Colonic mucosa (tissue), 4 donors: ENCODE measurements around the gene CHRNB1. TPM values are rescaled to one million over a fixed set of nuclear protein-coding genes. Genes with fewer than 3 reads are reported as not detected.

Experiments used
- DNase-seq: peaks from one replicate; pipeline ENCODE4 v3.0.0-alpha.2; 2020
- H3K27ac ChIP-seq: fragments of 200-600 bp; one replicate; pipeline ENCODE4 v1.8.0; 2021
- H3K27me3 ChIP-seq: fragments of 200-600 bp; one replicate; pipeline ENCODE4 v1.8.0; 2021
- H3K36me3 ChIP-seq: fragments of 200-600 bp; one replicate; pipeline ENCODE4 v1.8.0; 2021
- H3K4me1 ChIP-seq: fragments of 200-600 bp; one replicate; pipeline ENCODE4 v1.8.0; 2021; ENCODE audit warnings: mild to moderate bottlenecking
- H3K4me3 ChIP-seq: fragments of 200-600 bp; one replicate; pipeline ENCODE4 v1.8.0; 2021
- H3K9ac ChIP-seq, 2 donors: one replicate each; pipeline ENCODE4 v1.7.0; 2013; ENCODE audit warnings: control low read depth in 2 of 2, low read depth in 2 of 2, low read length in 2 of 2
- H3K9me3 ChIP-seq: fragments of 200-600 bp; one replicate; pipeline ENCODE4 v1.8.0; 2021
- intact Hi-C: fragments of 100-400 bp; cut with DNase I; formaldehyde crosslinking; loops from one replicate; pipeline ENCODE4 v1.14.1; 2022
- total RNA-seq, 2 donors: library from RNA; stranded (reverse); fragmentation: NEBNext Ultra II Directional in 1 of 2; extraction: Animal tissue kit (Norgen Biotek cat#: 25700) in 1 of 2; gene quantifications; one replicate each; pipeline ENCODE4 v1.2.1, GENCODE V29; 2021
- TF ChIP-seq, protein P1 (sequence below): fragments of 200-600 bp; IDR thresholded peaks from one replicate; pipeline ENCODE4 v1.8.0; 2022; ENCODE audit warnings: antibody characterized with exemption, mild to moderate bottlenecking
- donor health status: healthy.
- donor health status: DM: no; HTN: no; CAD: no.
- donor health status: DM: no; HTN: no; CAD: no.

The CHRNB1 gene
- total RNA-seq, 2 donors from 2014 or later = 4.3 to 6.1 TPM

DNA sequence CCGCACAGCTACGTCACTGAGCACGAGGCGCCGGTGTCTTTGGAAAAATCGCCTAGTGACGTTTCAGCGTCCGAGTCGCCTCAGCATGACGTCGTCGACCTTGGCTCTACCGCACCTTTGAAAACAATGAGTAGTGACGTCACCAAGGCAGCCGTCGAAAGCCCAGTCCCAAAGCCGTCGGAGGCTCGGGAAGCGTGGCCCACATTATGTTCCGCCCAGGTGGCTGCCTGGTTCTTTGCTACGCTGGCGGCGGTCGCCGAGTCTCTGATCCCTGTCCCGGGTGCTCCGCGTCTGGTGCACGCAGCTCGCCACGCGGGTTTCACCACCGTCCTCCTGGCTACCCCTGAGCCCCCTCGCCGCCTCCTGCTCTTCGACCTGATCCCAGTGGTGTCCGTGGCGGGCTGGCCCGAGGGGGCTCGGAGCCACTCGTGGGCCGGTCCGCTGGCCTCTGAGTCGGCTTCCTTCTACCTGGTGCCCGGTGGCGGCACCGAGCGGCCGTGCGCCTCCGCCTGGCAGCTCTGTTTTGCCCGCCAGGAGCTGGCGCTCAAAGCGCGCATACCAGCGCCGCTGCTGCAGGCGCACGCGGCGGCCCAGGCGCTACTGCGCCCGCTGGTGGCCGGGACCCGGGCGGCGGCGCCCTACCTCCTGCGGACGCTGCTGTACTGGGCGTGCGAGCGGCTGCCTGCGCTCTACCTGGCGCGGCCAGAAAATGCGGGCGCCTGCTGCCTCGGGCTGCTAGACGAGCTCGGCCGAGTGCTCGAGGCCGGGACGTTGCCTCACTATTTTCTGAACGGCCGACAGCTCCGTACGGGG is 8.1 kb upstream of the CHRNB1 start:
- peaks cover 38% of the 10 kb centered on the region for H3K27me3 ChIP-seq
- peaks cover 18% of the 10 kb centered on the region for H3K4me1 ChIP-seq
- peak overlapping the region; percentile 91 for H3K27ac ChIP-seq
- no peaks in the 10 kb centered on the region for H3K9me3 ChIP-seq
- H3K36me3 ChIP-seq = no peaks in the 10 kb centered on the region
- peak; percentile 80 for DNase-seq
- TF ChIP-seq, protein P1, sequence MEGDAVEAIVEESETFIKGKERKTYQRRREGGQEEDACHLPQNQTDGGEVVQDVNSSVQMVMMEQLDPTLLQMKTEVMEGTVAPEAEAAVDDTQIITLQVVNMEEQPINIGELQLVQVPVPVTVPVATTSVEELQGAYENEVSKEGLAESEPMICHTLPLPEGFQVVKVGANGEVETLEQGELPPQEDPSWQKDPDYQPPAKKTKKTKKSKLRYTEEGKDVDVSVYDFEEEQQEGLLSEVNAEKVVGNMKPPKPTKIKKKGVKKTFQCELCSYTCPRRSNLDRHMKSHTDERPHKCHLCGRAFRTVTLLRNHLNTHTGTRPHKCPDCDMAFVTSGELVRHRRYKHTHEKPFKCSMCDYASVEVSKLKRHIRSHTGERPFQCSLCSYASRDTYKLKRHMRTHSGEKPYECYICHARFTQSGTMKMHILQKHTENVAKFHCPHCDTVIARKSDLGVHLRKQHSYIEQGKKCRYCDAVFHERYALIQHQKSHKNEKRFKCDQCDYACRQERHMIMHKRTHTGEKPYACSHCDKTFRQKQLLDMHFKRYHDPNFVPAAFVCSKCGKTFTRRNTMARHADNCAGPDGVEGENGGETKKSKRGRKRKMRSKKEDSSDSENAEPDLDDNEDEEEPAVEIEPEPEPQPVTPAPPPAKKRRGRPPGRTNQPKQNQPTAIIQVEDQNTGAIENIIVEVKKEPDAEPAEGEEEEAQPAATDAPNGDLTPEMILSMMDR = peak; percentile 73
- intact Hi-C loops = loop anchor here (2.0 to 10.0 kb wide), 3 partner anchors 48 to 148 kb away; partner anchors contain the start of genes MPDU1, POLR2A and TMEM95
- H3K9ac ChIP-seq = peak overlapping the region; percentile 0 to 94
- peak overlapping the region; percentile 69 for H3K4me3 ChIP-seq

GRCh38 chr17:7437369-7437863 is 7.4 kb upstream of the CHRNB1 start:
- H3K27ac ChIP-seq = peak overlapping the region; percentile 91
- peaks cover 18% of the 10 kb centered on the region for H3K4me1 ChIP-seq
- no peaks in the 10 kb centered on the region for H3K36me3 ChIP-seq
- H3K9me3 ChIP-seq = no peaks in the 10 kb centered on the region
- intact Hi-C loops = loop anchor here (2.0 to 10.0 kb wide), 3 partner anchors 47 to 147 kb away; partner anchors contain the start of genes MPDU1, POLR2A and TMEM95
- H3K4me3 ChIP-seq = peak overlapping the region; percentile 69
- TF ChIP-seq, protein P1 = no peak
- DNase-seq = no peak
- H3K9ac ChIP-seq = peak overlapping the region in 1 of 2 donors; percentile 26
- H3K27me3 ChIP-seq = peaks cover 38% of the 10 kb centered on the region

DNA sequence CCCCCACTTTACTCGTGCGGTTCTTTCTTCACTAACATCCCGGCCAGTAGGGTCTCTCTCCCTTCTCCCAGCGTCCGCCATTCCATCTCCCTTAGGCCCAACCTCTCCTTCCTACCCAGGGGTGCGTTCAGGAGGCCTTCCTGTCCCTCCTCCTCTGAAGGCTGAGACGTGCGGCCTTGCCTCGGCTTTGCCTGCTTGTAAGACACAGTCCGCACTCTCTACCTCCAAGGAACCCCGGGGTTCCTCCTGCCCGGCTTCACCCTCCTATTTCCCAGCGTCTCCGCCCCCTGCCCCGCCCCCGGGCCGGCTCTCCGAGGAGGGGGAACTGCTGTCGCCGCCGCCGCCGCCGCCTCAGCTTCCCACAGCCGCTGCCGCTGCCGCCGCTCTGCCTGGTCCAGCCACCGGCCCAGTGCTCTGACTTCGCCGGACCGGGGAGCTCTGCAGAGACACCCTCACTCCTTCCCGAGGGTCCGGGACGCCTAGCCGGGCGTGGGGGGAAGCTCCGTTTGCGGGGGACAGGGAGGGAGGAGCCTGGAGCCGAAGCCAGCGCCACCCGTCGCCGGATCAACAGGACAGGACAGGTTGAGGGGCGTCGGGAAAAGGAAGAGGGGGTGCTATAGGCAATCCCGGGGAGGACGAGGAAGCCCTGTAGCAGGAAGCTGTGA is 6.8 kb upstream of the CHRNB1 start:
- H3K36me3 ChIP-seq = no peaks in the 10 kb centered on the region
- peak overlapping the region; percentile 4 to 26 for H3K9ac ChIP-seq
- H3K27ac ChIP-seq = no peak overlapping the region
- TF ChIP-seq, protein P1 = no peak
- peak overlapping the region; percentile 26 for H3K4me3 ChIP-seq
- H3K27me3 ChIP-seq = peaks cover 38% of the 10 kb centered on the region
- intact Hi-C loops = loop anchor here (2.0 to 10.0 kb wide), 3 partner anchors 47 to 147 kb away; partner anchors contain the start of genes MPDU1, POLR2A and TMEM95
- no peaks in the 10 kb centered on the region for H3K9me3 ChIP-seq
- peaks cover 18% of the 10 kb centered on the region for H3K4me1 ChIP-seq
- DNase-seq = peak; percentile 59

DNA sequence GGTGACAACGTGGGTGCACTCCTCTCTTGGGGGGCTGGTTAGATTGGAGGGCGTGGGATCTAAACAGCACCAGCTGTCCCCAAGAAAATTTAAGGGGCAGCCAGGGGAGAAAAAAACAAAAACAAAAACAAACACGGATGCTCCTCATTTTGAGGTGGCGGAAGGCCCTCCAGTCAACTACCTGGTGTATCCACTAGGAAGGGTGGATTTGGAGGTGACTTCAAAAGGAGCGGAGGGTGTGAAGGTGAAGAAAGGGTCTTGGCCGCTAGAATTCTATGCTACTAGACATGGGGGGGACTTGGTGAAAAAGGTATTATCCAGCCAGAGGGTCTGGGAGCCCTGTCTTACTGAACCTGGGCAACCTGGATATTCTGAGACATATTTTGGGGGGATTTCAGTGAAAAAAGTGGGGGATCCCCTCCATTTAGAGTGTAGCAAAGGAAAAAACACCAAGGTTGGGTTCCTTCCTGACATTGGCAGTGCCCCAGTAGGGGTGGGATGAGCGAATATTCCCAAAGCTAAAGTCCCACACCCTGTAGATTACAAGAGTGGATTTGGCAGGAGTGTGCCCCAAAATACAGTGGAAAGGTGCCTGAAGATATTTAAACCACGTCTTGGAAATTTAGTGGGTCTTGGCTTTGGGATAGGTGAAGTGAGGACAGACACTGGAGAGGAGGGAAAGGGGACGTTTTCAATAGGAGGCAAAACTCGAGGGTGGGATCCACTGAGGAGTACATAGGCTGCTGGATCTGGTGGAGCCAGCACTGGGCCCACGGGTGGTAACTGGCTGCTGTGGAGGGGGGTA is 6.0 kb upstream of the CHRNB1 start:
- Histone ChIP-seq H3K9me3 (no peaks in the 10 kb centered on the region), H3K27me3 (peaks cover 38% of the 10 kb centered on the region), H3K4me1 (peaks cover 18% of the 10 kb centered on the region), H3K4me3 (peak overlapping the region; percentile 26), H3K27ac (no peak overlapping the region), H3K36me3 (no peaks in the 10 kb centered on the region), H3K9ac (no peak overlapping the region)
- DNase-seq = no peak
- intact Hi-C loops = loop anchor here (5.0 to 10.0 kb wide), 2 partner anchors 82 to 146 kb away; partner anchors contain the start of genes MPDU1 and TMEM95
- TF ChIP-seq, protein P1 = no peak
